ENCODE data around the gene MOSPD2. TPM values are rescaled to one million over a fixed set of nuclear protein-coding genes. Genes with fewer than 3 reads are reported as not detected.

Gene MOSPD2
- total RNA-seq, 1 experiment from 2014 or later = 6.4 TPM

GRCh38 chrX:14941301-14941700 is 68.1 kb downstream of the MOSPD2 start:
- Histone ChIP-seq H3K4me2 (ENCODE audit: insufficient read depth, insufficient read length, low read length) (no peak overlapping the region), H3K23me2 (ENCODE audit: insufficient read length, low read depth, low read length, poor library complexity, severe bottlenecking) (no peaks in the 10 kb centered on the region), H4K91ac (ENCODE audit: insufficient read length, low read depth, low read length) (no peak overlapping the region), H3K27ac (ENCODE audit: insufficient read length, low read depth, low read length) (no peak overlapping the region), H3K18ac (ENCODE audit: insufficient read length, low read depth, low read length) (no peak overlapping the region), H3K4me1 (ENCODE audit: insufficient read depth, low read length) (no peaks in the 10 kb centered on the region), H3K23ac (ENCODE audit: insufficient read length, low read depth, low read length) (no peak overlapping the region), H3K14ac (ENCODE audit: insufficient read depth, low read length) (no peak overlapping the region), H3K9ac (ENCODE audit: extremely low read depth, insufficient read length, low read length) (no peak overlapping the region), H2BK5ac (ENCODE audit: insufficient read length, low read length) (no peak overlapping the region), H3K79me2 (ENCODE audit: insufficient read depth, low read length) (no peaks in the 10 kb centered on the region), H3K56ac (ENCODE audit: insufficient read length, low read depth, low read length) (no peak overlapping the region), H2AFZ (ENCODE audit: low read length) (no peak overlapping the region), H3T11ph (ENCODE audit: low read length) (no peak overlapping the region), H4K8ac (replicated peaks; ENCODE audit: insufficient read length, low read depth, low read length) (no peak overlapping the region), H3K4ac (ENCODE audit: low read depth, low read length) (no peak overlapping the region), H2BK12ac (ENCODE audit: insufficient read length, low read depth, low read length) (no peak overlapping the region), H2BK15ac (ENCODE audit: low read depth, low read length) (no peak overlapping the region), H3K27me3 (ENCODE audit: insufficient read depth, low read length) (no peaks in the 10 kb centered on the region), H2BK120ac (ENCODE audit: low read depth, low read length, poor library complexity, severe bottlenecking) (no peak overlapping the region), H2AK5ac (ENCODE audit: insufficient read length, low read length) (no peak overlapping the region), H3K9me3 (ENCODE audit: control insufficient read depth, low read depth, low read length) (peaks cover 6% of the 10 kb centered on the region), H4K20me1 (ENCODE audit: control insufficient read depth, insufficient read depth, insufficient read length) (no peaks in the 10 kb centered on the region), H2BK20ac (ENCODE audit: low read depth, low read length, poor library complexity, severe bottlenecking) (no peak overlapping the region), H4K5ac (ENCODE audit: insufficient read length, low read depth, low read length) (no peak overlapping the region), H3K79me1 (ENCODE audit: insufficient read depth, low read depth, low read length, poor library complexity, severe bottlenecking) (no peaks in the 10 kb centered on the region)
- Mint-ChIP-seq H3K4me1 (peaks cover 0 to 2% of the 10 kb centered on the region in 2 experiments; a peak in 1 of 4 replicates), H3K36me3 (ENCODE audit: insufficient read depth in 1 of 3, low read depth in 3 of 3) (no peaks in the 10 kb centered on the region; a peak in 1 of 7 replicates), H3K4me3 (no peak overlapping the region), H3K9me3 (peaks cover 74 to 75% of the 10 kb centered on the region in 2 experiments), H3K27me3 (ENCODE audit: low read depth) (no peaks in the 10 kb centered on the region), H3K27ac (no peak overlapping the region)
- no CpG with 5 or more reads among the region's 3 CpGs for WGBS (ENCODE audit: extremely low coverage, insufficient read length, low lambda C conversion rate)
- DNase-seq = no peak
- no peak for TF ChIP-seq CTCF (conservative IDR thresholded peaks at IDR 0.05)

Measured in H9 (cell line).